ENCODE measurements around the gene DCLK2. TPM values are rescaled to one million over a fixed set of nuclear protein-coding genes. Genes with fewer than 3 reads are reported as not detected.

Gene DCLK2
- total RNA-seq, 2 experiments from 2014 or later: not detected

DNA sequence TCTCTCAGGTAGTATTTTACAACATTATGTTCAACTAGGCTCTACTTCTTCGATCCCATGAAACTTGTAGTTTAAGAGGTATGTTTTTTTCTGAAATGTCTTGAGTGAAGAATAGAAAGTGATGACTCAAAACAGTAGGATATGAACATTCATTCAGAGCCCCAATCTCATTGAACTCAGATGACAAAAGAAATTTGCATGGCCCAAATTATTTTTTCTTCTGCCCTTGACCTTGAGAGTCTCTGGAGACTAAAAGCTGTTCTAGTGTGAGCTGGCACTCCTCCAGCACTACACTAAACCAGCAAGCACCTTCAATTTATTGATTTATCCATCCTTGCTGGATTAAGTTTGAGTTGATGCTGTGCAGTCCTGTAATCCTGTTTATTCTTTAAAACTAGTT lies 4.0 kb downstream of the DCLK2 start:
- DNase-seq (no peak), ATAC-seq (ENCODE audit: poor library complexity) (no peak)
- POLR2A ChIA-PET: no interaction called here
- no peak overlapping the region for H3K4me3 Mint-ChIP-seq
- no peaks in the 10 kb centered on the region for H3K4me1 Mint-ChIP-seq (ENCODE audit: low read depth)
- H3K4me1 ChIP-seq (ENCODE audit: insufficient read depth, low read length): peaks cover 8% of the 10 kb centered on the region
- peaks cover 44% of the 10 kb centered on the region for H3K27me3 Mint-ChIP-seq
- no peaks in the 10 kb centered on the region for H3K9me3 Mint-ChIP-seq
- no peak for TF ChIP-seq CTCF (IDR thresholded peaks at IDR 0.05)
- no peak overlapping the region for H3K27ac Mint-ChIP-seq
- H3K4me3 ChIP-seq (ENCODE audit: low read length): no peak overlapping the region
- H3K36me3 Mint-ChIP-seq (ENCODE audit: low read depth): no peaks in the 10 kb centered on the region
- peaks cover 0 to 8% of the 10 kb centered on the region in 2 experiments for H3K9me3 ChIP-seq (ENCODE audit: control insufficient read depth in 1 of 2, insufficient read depth in 1 of 2, low read length in 2 of 2)
- H3K27me3 ChIP-seq (ENCODE audit: control insufficient read depth in 1 of 2, insufficient read depth in 2 of 2, low read length in 2 of 2): peaks cover 21 to 39% of the 10 kb centered on the region in 2 experiments
- H3K27ac ChIP-seq (ENCODE audit: low read depth in 1 of 2, low read length in 2 of 2): no peak overlapping the region
- H3K36me3 ChIP-seq (ENCODE audit: insufficient read depth, low read length): no peaks in the 10 kb centered on the region
- CTCF ChIA-PET: no interaction called here
- intact Hi-C loops (cut with DNase I, micrococcal nuclease): no loop called here

DNA sequence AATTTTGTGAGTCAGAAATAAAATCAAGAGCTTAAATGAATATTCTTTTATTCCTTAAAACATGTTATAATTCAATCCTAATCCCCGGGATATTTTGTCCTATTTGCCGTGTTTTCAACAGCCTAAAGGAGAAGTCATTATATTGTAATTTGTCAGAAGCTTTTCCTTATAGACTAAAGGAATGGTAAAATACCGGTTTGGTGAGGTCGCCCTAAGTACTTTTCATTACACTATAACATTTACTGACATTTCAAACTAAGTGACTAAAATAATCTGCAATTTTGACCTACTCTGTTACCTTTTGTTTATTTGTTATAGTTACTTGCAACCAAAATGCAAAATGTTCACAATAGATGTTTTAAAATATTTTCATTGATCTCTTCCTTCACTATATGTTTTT lies 8.8 kb downstream of the DCLK2 start:
- H3K36me3 ChIP-seq (ENCODE audit: insufficient read depth, low read length): no peaks in the 10 kb centered on the region
- no peak for TF ChIP-seq CTCF (IDR thresholded peaks at IDR 0.05)
- no peak overlapping the region for H3K4me3 ChIP-seq (ENCODE audit: low read length)
- H3K4me3 Mint-ChIP-seq: no peak overlapping the region
- H3K4me1 ChIP-seq (ENCODE audit: insufficient read depth, low read length): no peaks in the 10 kb centered on the region
- no peak for ATAC-seq (ENCODE audit: poor library complexity)
- peaks cover 51% of the 10 kb centered on the region for H3K27me3 Mint-ChIP-seq
- H3K27ac Mint-ChIP-seq: no peak overlapping the region
- no peaks in the 10 kb centered on the region for H3K36me3 Mint-ChIP-seq (ENCODE audit: low read depth)
- no peak overlapping the region for H3K27ac ChIP-seq (ENCODE audit: low read depth in 1 of 2, low read length in 2 of 2)
- intact Hi-C loops (cut with DNase I, micrococcal nuclease): no loop called here
- ChIA-PET POLR2A (no interaction called here), CTCF (no interaction called here)
- no peaks in the 10 kb centered on the region for H3K9me3 Mint-ChIP-seq
- H3K27me3 ChIP-seq (ENCODE audit: control insufficient read depth in 1 of 2, insufficient read depth in 2 of 2, low read length in 2 of 2): peaks cover 0 to 5% of the 10 kb centered on the region in 2 experiments
- no peaks in the 10 kb centered on the region for H3K9me3 ChIP-seq (ENCODE audit: control insufficient read depth in 1 of 2, insufficient read depth in 1 of 2, low read length in 2 of 2)
- no peak for DNase-seq
- no peaks in the 10 kb centered on the region for H3K4me1 Mint-ChIP-seq (ENCODE audit: low read depth)

DNA sequence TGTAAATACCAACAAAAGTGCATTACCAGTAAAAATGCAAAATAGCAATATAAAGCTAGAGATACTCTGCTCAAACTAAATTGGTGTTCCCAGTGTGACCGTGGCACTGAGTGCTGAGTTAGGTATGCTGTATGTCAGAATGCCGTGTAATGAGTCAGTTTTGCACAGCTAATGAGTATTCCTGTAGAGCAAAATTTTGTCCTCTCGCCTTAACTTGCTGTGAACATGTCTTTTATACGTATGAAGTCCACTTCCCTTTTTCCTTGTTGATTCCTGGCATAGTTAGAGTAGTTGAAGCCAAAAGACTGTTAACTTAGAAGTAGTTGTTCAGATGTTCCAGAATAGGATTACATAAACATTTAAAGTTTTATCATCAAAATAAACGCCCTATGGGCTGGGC lies 11.5 kb downstream of the DCLK2 start:
- H3K27me3 Mint-ChIP-seq: peaks cover 37% of the 10 kb centered on the region
- DNase-seq (no peak), ATAC-seq (ENCODE audit: poor library complexity) (no peak)
- Histone ChIP-seq H3K9me3 (ENCODE audit: control insufficient read depth in 1 of 2, insufficient read depth in 1 of 2, low read length in 2 of 2) (no peaks in the 10 kb centered on the region), H3K27me3 (ENCODE audit: control insufficient read depth in 1 of 2, insufficient read depth in 2 of 2, low read length in 2 of 2) (no peaks in the 10 kb centered on the region), H3K36me3 (ENCODE audit: insufficient read depth, low read length) (no peaks in the 10 kb centered on the region), H3K4me1 (ENCODE audit: insufficient read depth, low read length) (no peaks in the 10 kb centered on the region), H3K4me3 (ENCODE audit: low read length) (no peak overlapping the region), H3K27ac (ENCODE audit: low read depth in 1 of 2, low read length in 2 of 2) (no peak overlapping the region)
- TF ChIP-seq CTCF (IDR thresholded peaks at IDR 0.05): no peak
- CTCF ChIA-PET: no interaction called here
- H3K9me3 Mint-ChIP-seq: no peaks in the 10 kb centered on the region
- H3K4me3 Mint-ChIP-seq: no peak overlapping the region
- POLR2A ChIA-PET: no interaction called here
- intact Hi-C loops (cut with DNase I, micrococcal nuclease): no loop called here
- H3K4me1 Mint-ChIP-seq (ENCODE audit: low read depth): no peaks in the 10 kb centered on the region
- no peaks in the 10 kb centered on the region for H3K36me3 Mint-ChIP-seq (ENCODE audit: low read depth)
- H3K27ac Mint-ChIP-seq: no peak overlapping the region

All from CD4-positive, alpha-beta T cell (primary cell).